GM19395 (cell line): ENCODE data around the gene PCDHGA8.
A peak's percentile ranks its signal among the peaks of the same experiment; 100 is the strongest.
"Not testable (repeated sequence)": the region's sequence is repeated elsewhere in the genome, so short reads cannot be mapped to it uniquely, and the experiment has no call there.

Experiments used
- ATAC-seq: cut with Tn5 transposase; IDR thresholded peaks from one replicate; pipeline ENCODE4 v1.9.1; 2021; ENCODE audit warnings: mild to moderate bottlenecking, moderate library complexity; ENCODE audit not compliant: unreplicated experiment

The PCDHGA8 gene

DNA sequence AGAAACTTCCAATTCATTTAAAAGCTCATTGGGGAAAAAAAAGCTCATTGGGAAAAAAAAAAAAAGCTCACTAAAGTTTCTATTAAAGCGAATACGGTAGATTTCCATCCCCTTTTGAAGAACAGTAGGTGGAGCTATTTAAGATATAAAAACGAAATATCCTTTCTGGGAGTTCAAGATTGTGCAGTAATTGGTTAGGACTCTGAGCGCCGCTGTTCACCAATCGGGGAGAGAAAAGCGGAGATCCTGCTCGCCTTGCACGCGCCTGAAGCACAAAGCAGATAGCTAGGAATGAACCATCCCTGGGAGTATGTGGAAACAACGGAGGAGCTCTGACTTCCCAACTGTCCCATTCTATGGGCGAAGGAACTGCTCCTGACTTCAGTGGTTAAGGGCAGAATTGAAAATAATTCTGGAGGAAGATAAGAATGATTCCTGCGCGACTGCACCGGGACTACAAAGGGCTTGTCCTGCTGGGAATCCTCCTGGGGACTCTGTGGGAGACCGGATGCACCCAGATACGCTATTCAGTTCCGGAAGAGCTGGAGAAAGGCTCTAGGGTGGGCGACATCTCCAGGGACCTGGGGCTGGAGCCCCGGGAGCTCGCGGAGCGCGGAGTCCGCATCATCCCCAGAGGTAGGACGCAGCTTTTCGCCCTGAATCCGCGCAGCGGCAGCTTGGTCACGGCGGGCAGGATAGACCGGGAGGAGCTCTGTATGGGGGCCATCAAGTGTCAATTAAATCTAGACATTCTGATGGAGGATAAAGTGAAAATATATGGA lies 38.1 kb downstream of the PCDHGA8 start, which contains the start of gene PCDHGA12:
PCDHGA12 (plus strand) TSS at position 176 of the 782 bp plus-strand sequence; CDS start at position 429, 253 bp downstream.
- ATAC-seq = peak; percentile 85

DNA sequence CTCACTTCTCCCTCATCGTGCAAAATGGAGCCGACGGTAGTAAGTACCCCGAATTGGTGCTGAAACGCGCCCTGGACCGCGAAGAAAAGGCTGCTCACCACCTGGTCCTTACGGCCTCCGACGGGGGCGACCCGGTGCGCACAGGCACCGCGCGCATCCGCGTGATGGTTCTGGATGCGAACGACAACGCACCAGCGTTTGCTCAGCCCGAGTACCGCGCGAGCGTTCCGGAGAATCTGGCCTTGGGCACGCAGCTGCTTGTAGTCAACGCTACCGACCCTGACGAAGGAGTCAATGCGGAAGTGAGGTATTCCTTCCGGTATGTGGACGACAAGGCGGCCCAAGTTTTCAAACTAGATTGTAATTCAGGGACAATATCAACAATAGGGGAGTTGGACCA lies 38.9 kb downstream of the PCDHGA8 start:
- ATAC-seq = peak; percentile 65

GRCh38 chr5:141432308-141432707 lies 39.9 kb downstream of the PCDHGA8 start:
- ATAC-seq = not testable (repeated sequence)

GRCh38 chr5:141432726-141433125 lies 40.3 kb downstream of the PCDHGA8 start:
- not testable (repeated sequence) for ATAC-seq

GRCh38 chr5:141434006-141434405 lies 41.6 kb downstream of the PCDHGA8 start:
- ATAC-seq = no peak

- no peak for ATAC-seq
These were observed 44.8 kb downstream of the PCDHGA8 start for GRCh38 chr5:141437221-141437620.

GRCh38 chr5:141439411-141440141 lies 47.1 kb downstream of the PCDHGA8 start:
- ATAC-seq = no peak

GRCh38 chr5:141440341-141440740 lies 47.9 kb downstream of the PCDHGA8 start:
- no peak for ATAC-seq

DNA sequence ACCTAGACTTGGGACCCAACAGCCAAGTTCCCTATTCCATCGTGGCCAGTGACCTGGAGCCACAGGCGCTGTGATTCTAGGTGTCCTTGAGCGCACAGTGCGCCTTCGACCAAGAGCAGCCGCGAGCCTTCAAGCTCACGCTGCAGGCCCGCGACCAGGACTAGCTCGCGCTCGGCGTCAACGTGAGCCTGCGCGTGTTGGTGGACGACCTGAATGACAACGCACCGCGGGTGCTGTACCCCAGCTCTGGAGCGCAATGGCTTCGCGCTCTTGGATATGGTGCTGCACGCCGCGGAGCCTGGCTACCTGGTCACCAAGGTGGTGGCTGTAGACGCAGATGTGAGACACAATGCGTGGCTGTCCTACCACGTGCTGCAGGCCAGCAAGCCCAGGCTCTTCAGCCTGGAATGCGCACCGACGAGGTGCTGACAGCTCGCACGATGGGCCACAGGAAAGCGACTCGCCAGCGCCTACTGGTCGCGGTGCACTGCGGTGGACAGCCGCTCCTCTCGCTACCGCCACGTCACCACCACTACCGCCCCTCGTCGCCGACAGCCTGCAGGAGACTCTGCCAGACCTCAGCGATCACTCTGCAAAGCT lies 49.2 kb downstream of the PCDHGA8 start:
- ATAC-seq = no peak
